ENCODE data around the gene PAX7.

The PAX7 gene

DNA sequence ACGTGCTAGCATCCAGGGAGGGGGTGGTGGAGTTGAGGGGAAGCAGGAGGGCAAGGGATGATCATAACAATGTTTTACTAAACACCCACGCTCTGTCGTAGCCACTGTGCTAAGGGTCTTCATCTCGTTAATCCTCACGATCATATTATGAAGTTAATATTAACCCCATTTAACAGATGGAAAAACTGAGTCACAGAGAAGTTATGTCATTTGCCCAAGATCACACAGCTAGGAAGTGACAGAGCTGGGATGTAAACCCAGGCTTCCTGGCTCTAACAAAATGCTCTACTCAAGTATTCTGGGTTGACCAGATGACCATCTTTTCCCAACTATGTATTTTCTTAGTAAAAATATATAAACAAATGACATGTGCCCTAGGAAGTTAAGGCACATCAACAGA lies 140.2 kb downstream of the PAX7 start:
- H3K36me3 ChIP-seq (ENCODE audit: insufficient read depth), result no peaks in the 10 kb centered on the region
- H3K27ac ChIP-seq, result no peak overlapping the region
- peaks cover 17% of the 10 kb centered on the region; the same call in 1 of the 2 replicates for H3K27me3 ChIP-seq (ENCODE audit: insufficient read depth, low read depth)
- H3K4me1 ChIP-seq (ENCODE audit: low read depth, poor library complexity, severe bottlenecking), result no peaks in the 10 kb centered on the region
- no peak overlapping the region for H3K4me3 ChIP-seq (IDR thresholded peaks at IDR 0.05; ENCODE audit: insufficient read depth, low read depth, low read length)
- H2AFZ ChIP-seq (ENCODE audit: low read depth), result no peak overlapping the region
- H4K20me1 ChIP-seq (ENCODE audit: insufficient read depth), result no peaks in the 10 kb centered on the region
- H3K79me2 ChIP-seq (ENCODE audit: insufficient read depth, low read depth), result no peaks in the 10 kb centered on the region
- no peak overlapping the region for H3K9ac ChIP-seq
- TF ChIP-seq, protein P1, sequence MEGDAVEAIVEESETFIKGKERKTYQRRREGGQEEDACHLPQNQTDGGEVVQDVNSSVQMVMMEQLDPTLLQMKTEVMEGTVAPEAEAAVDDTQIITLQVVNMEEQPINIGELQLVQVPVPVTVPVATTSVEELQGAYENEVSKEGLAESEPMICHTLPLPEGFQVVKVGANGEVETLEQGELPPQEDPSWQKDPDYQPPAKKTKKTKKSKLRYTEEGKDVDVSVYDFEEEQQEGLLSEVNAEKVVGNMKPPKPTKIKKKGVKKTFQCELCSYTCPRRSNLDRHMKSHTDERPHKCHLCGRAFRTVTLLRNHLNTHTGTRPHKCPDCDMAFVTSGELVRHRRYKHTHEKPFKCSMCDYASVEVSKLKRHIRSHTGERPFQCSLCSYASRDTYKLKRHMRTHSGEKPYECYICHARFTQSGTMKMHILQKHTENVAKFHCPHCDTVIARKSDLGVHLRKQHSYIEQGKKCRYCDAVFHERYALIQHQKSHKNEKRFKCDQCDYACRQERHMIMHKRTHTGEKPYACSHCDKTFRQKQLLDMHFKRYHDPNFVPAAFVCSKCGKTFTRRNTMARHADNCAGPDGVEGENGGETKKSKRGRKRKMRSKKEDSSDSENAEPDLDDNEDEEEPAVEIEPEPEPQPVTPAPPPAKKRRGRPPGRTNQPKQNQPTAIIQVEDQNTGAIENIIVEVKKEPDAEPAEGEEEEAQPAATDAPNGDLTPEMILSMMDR (conservative IDR thresholded peaks at IDR 0.05; ENCODE audit: low read depth, low read length), result no peak
- H3K4me2 ChIP-seq, result no peak overlapping the region

GRCh38 chr1:18773753-18774152 lies 143.1 kb downstream of the PAX7 start:
- TF ChIP-seq, protein P1 (conservative IDR thresholded peaks at IDR 0.05; ENCODE audit: low read depth, low read length), result no peak
- Histone ChIP-seq H4K20me1 (ENCODE audit: insufficient read depth) (no peaks in the 10 kb centered on the region), H3K27me3 (ENCODE audit: insufficient read depth, low read depth) (peaks cover 16% of the 10 kb centered on the region; the same call in 1 of the 2 replicates)

DNA sequence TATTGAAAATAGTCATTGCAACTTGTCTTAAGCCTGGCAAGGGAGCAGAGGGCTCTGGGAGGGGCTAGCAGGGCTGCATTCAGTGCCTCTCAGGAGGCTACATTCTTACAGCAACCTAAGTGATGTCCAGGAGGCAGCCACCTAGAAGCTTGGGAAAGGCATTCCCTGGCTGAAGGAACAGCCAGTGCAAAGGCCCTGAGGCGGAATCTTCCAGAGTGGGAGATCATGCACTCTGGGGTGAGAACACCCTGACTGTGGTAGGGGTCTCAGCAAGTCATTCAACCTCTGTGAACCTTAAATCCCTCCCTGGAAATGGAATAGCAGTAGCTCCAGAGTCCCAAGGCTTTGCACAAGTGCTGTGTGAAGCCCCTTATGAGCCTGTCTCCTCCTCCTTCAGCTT lies 144.7 kb downstream of the PAX7 start:
- no peak overlapping the region for H2AFZ ChIP-seq (ENCODE audit: low read depth)
- TF ChIP-seq, protein P1 (conservative IDR thresholded peaks at IDR 0.05; ENCODE audit: low read depth, low read length), result no peak
- no peak overlapping the region for H3K4me2 ChIP-seq
- no peaks in the 10 kb centered on the region for H3K36me3 ChIP-seq (ENCODE audit: insufficient read depth)
- H3K79me2 ChIP-seq (ENCODE audit: insufficient read depth, low read depth), result no peaks in the 10 kb centered on the region
- peaks cover 11% of the 10 kb centered on the region; the same call in 1 of the 2 replicates for H3K27me3 ChIP-seq (ENCODE audit: insufficient read depth, low read depth)
- H4K20me1 ChIP-seq (ENCODE audit: insufficient read depth), result no peaks in the 10 kb centered on the region
- H3K4me3 ChIP-seq (IDR thresholded peaks at IDR 0.05; ENCODE audit: insufficient read depth, low read depth, low read length), result no peak overlapping the region
- H3K27ac ChIP-seq, result no peak overlapping the region
- no peak overlapping the region for H3K9ac ChIP-seq
- no peaks in the 10 kb centered on the region for H3K4me1 ChIP-seq (ENCODE audit: low read depth, poor library complexity, severe bottlenecking)

More at GRCh38 chr1:18773753-18774152, 143.1 kb downstream of the PAX7 start:
- Histone ChIP-seq H3K79me2 (ENCODE audit: insufficient read depth, low read depth) (no peaks in the 10 kb centered on the region), H3K4me3 (IDR thresholded peaks at IDR 0.05; ENCODE audit: insufficient read depth, low read depth, low read length) (no peak overlapping the region), H2AFZ (ENCODE audit: low read depth) (no peak overlapping the region), H3K36me3 (ENCODE audit: insufficient read depth) (no peaks in the 10 kb centered on the region), H3K9ac (no peak overlapping the region), H3K4me1 (ENCODE audit: low read depth, poor library complexity, severe bottlenecking) (no peaks in the 10 kb centered on the region), H3K27ac (no peak overlapping the region), H3K4me2 (no peak overlapping the region)

GRCh38 chr1:18776777-18777176 lies 146.1 kb downstream of the PAX7 start:
- peaks cover 12% of the 10 kb centered on the region; the same call in 1 of the 2 replicates for H3K27me3 ChIP-seq (ENCODE audit: insufficient read depth, low read depth)
- H2AFZ ChIP-seq (ENCODE audit: low read depth), result no peak overlapping the region
- H3K4me3 ChIP-seq (IDR thresholded peaks at IDR 0.05; ENCODE audit: insufficient read depth, low read depth, low read length), result no peak overlapping the region
- H3K27ac ChIP-seq, result no peak overlapping the region
- H3K4me2 ChIP-seq, result no peak overlapping the region
- no peaks in the 10 kb centered on the region for H3K36me3 ChIP-seq (ENCODE audit: insufficient read depth)
- TF ChIP-seq, protein P1 (conservative IDR thresholded peaks at IDR 0.05; ENCODE audit: low read depth, low read length), result no peak
- H3K4me1 ChIP-seq (ENCODE audit: low read depth, poor library complexity, severe bottlenecking), result no peaks in the 10 kb centered on the region
- no peaks in the 10 kb centered on the region for H3K79me2 ChIP-seq (ENCODE audit: insufficient read depth, low read depth)
- H4K20me1 ChIP-seq (ENCODE audit: insufficient read depth), result no peaks in the 10 kb centered on the region
- H3K9ac ChIP-seq, result no peak overlapping the region

Measured in KMS-11 (cell line).